Left lobe of liver (tissue), 2 donors: ENCODE results near the gene SORL1-AS1. TPM values are rescaled to one million over a fixed set of nuclear protein-coding genes. Genes with fewer than 3 reads are reported as not detected.

ENCODE experiments used
- ATAC-seq: fragments of 200-7000 bp; cut with Tn5 transposase; one replicate; pipeline ENCODE4 v1.9.1; 2020; ENCODE audit warnings: mild to moderate bottlenecking, moderate library complexity
- DNase-seq: peaks from one replicate; pipeline ENCODE4 v3.0.0-alpha.2; 2020; ENCODE audit warnings: low spot score
- total RNA-seq: library from RNA; stranded (reverse); gene quantifications from one replicate; pipeline ENCODE4 v1.2.1, GENCODE V29; 2021
- donor health status: DM: no; HTN: no; CAD: no; lungs with moderate emphysema.
- donor health status: DM: no; HTN: yes; CAD: no.

SORL1-AS1 gene

DNA sequence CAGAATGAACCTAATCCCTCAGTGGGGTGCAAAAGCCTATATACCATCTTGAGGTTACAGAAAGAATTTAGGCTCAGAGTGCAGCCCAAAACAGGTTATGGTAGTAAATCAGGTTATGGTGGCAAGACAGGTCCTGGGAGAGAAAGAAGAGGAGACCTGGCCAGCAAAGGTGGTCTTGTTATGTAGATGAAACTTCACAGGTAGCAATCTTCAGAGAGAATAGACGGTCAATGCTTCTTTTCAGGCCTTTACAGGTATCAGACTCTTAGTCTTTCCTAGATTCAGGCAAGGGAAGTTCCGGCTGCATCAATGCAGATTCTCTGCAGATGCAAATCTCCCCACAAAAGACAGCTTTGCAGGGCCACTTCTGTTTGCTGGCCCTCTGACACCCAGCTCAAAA lies 46.5 kb downstream of the SORL1-AS1 start:
- no peak for ATAC-seq

DNA sequence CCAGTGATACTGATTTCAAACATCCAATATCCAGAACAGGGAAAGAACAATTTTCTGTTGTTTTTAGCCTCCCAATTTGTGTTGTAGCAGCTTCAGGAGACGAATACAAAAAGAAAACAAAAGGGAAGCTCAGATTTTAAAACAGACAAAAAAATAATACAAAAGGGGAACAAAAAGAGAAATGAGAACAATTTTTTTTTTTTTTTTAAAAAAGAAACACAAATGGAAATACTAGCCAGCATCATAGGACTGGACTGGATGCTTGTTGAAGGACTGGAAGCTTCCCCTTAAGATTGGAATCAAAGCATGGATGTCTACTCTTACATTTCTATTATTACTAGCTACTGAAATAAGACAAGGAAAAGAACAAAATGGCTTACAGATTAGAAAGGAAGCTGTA lies 47.1 kb downstream of the SORL1-AS1 start:
- DNase-seq (no peak), ATAC-seq (no peak)

More for the DNA sequence above, 46.5 kb downstream of the SORL1-AS1 start:
- DNase-seq, result no peak

DNA sequence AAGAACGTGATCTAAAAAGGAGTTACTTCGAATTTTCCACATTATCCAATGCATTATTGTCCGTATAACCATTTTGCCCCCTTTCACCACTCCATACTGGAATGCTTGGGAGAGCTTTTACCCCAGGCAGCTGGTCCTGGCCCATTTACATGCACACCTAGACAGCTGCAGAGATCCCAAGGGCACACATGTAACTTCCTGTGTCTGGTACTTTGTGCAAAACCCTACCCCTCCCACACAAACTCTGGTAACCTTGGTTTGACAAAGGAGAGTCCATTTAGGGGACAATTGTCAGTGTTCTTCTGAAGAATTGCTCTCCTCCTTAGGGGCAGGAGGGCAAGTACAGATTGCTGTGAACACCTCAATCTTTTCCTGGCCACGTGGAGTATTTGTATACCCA lies 58.0 kb downstream of the SORL1-AS1 start:
- no peak for ATAC-seq

DNA sequence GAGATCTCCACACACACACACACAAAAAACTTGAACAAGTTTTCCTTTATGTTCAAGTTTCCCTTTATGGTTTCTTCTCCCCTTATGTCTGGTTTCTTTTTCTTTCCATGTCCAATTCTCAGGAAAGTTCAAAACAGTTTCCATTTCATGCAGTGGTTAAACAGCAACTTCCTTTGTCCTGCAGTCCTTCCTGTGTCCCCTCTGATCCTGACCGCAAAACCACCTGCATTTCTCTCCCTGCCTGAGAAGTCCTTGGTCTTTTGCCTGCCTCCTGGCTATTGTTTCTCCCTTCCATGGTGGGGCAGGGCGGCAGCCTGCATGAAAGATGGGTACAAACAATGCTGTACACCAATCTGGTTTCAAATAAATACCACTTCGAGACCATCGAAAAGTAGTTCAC lies 58.9 kb downstream of the SORL1-AS1 start:
- ATAC-seq (no peak), DNase-seq (no peak)

More for the DNA sequence above, 58.0 kb downstream of the SORL1-AS1 start:
- no peak for DNase-seq

DNA sequence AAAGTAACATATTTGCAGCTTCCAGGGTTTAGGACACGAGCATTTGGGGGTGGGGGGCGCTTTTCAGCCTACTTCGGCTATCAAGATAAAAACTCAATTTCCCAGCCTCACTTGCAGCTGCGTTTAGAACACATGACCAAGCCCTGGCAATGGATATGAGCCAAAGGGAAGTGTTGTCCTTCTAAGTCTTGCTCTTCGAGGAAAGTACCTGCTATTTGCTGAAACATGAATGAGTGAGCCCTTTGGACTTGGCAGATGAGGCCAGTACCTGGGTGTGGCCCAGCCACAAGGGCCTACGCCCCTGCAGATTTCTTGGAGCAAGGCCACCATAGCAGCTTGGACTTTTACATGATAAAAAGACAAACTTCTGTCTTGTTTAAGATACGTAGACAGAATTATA lies 60.9 kb downstream of the SORL1-AS1 start:
- ATAC-seq, result peak; percentile 45

DNA sequence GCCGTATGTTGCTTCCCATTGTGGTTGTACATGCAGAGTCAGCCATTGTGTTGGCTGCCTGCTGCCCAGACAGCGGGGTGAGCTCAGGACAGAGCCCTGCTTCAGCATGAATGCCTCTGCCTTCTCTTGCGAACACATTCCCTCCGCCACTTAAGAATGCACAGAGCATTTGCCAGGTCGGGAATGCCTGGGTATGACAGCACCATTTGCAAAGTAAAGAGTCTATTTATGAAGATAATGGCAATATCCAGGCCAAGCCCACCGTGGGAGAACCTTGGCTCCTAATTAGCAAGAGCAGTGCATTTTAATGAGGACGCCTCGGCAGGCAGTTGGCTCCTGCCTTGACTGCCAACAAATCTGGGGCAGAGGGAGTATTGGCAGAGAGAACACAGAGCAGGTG lies 63.1 kb downstream of the SORL1-AS1 start:
- DNase-seq (no peak), ATAC-seq (peak; percentile 41)

More for the DNA sequence above, 60.9 kb downstream of the SORL1-AS1 start:
- DNase-seq, result no peak

Other genes with a start within 250 kb of the SORL1-AS1 start
- gene SC5D, start 160.2 kb downstream of the SORL1-AS1 start, total RNA-seq, result 85.5 TPM
- 133 TPM for gene SORL1, start 653 bp downstream of the SORL1-AS1 start, total RNA-seq